PFSK-1 (cell line): Measurements from ENCODE around the gene SH2B3.

Experiments
- REST ChIP-seq, 2 experiments: IDR thresholded peaks; 2 replicates each; pipeline versions ENCODE4 v1.6.1 to v1.8.0; 2011 to 2012; ENCODE audit warnings: low read depth in 2 of 2, low read length in 2 of 2, control low read depth in 1 of 2, inconsistent platforms in 1 of 2, mild to moderate bottlenecking in 1 of 2, moderate library complexity in 1 of 2; ENCODE audit not compliant: insufficient read depth in 1 of 2
- SIN3A ChIP-seq: IDR thresholded peaks from 2 replicates; pipeline ENCODE4 v1.6.1; 2012; ENCODE audit warnings: mild to moderate bottlenecking, low read length, moderate library complexity, borderline replicate concordance; ENCODE audit not compliant: insufficient read depth
- TAF1 ChIP-seq: IDR thresholded peaks from 2 replicates; pipeline ENCODE4 v1.6.1; 2012; ENCODE audit warnings: low read length, control low read depth, borderline replicate concordance; ENCODE audit not compliant: insufficient read depth

- TF ChIP-seq REST (IDR thresholded peaks at IDR 0.05; ENCODE audit: insufficient read depth in 1 of 2, low read depth in 2 of 2, low read length in 2 of 2), result no peak
- TF ChIP-seq TAF1, result no peak
- no peak for TF ChIP-seq SIN3A
Observed at GRCh38 chr12:111451649-111452129, 46.0 kb downstream of the SH2B3 start.
